DMS53 treated with DMSO at 0.1 percent for 48 hours (cell line): ENCODE data around the gene DRG1.
"Not testable (repeated sequence)": the region's sequence is repeated elsewhere in the genome, so short reads cannot be mapped to it uniquely, and the experiment has no call there.

Source experiments
- DNase-seq: peaks from one replicate; lab custom pipeline; 2025; ENCODE audit not compliant: unreplicated experiment; lab: John Stamatoyannopoulos, UW

The DRG1 gene

GRCh38 chr22:31399211-31400022 is at the start of gene DRG1:
Gene DRG1 (plus strand): TSS chr22:31399604. CDS start chr22:31399684, 80 bp downstream.
- peak; percentile 39 for DNase-seq

- no peak for DNase-seq
Measured at GRCh38 chr22:31349960-31350359, 49.4 kb upstream of the DRG1 start.

- DNase-seq = peak; percentile 27
Measured at GRCh38 chr22:31350410-31350863, 49.0 kb upstream of the DRG1 start.

GRCh38 chr22:31354515-31354914 is 44.9 kb upstream of the DRG1 start:
- DNase-seq = no peak

GRCh38 chr22:31360029-31360428 is 39.4 kb upstream of the DRG1 start:
- DNase-seq = no peak

GRCh38 chr22:31361743-31362142 is 37.7 kb upstream of the DRG1 start:
- no peak for DNase-seq

GRCh38 chr22:31363885-31364465 is 35.4 kb upstream of the DRG1 start:
- DNase-seq = no peak

- no peak for DNase-seq
Measured at GRCh38 chr22:31367426-31367825, 32.0 kb upstream of the DRG1 start.

GRCh38 chr22:31377612-31378011 is 21.8 kb upstream of the DRG1 start:
- DNase-seq = no peak

GRCh38 chr22:31378123-31378522 is 21.3 kb upstream of the DRG1 start:
- DNase-seq = no peak

GRCh38 chr22:31378651-31379050 is 20.8 kb upstream of the DRG1 start:
- not testable (repeated sequence) for DNase-seq

- no peak for DNase-seq
Measured at GRCh38 chr22:31393893-31394292, 5.5 kb upstream of the DRG1 start.

GRCh38 chr22:31394326-31394725 is 5.1 kb upstream of the DRG1 start:
- DNase-seq = no peak

GRCh38 chr22:31398231-31398630 is 1.2 kb upstream of the DRG1 start:
- DNase-seq = no peak

- DNase-seq = no peak
Measured at GRCh38 chr22:31400023-31400397, 606 bp downstream of the DRG1 start.

- DNase-seq = not testable (repeated sequence)
Measured at GRCh38 chr22:31402350-31402749, 2.9 kb downstream of the DRG1 start.

GRCh38 chr22:31425331-31426050 is 26.1 kb downstream of the DRG1 start:
- no peak for DNase-seq

GRCh38 chr22:31431950-31432349 is 32.5 kb downstream of the DRG1 start:
- DNase-seq = no peak

GRCh38 chr22:31436132-31436531 is 36.7 kb downstream of the DRG1 start:
- DNase-seq = no peak

GRCh38 chr22:31439808-31440207 is 40.4 kb downstream of the DRG1 start:
- no peak for DNase-seq

GRCh38 chr22:31440681-31441080 is 41.3 kb downstream of the DRG1 start:
- no peak for DNase-seq

GRCh38 chr22:31441652-31442051 is 42.2 kb downstream of the DRG1 start:
- DNase-seq = no peak
